Left colon (tissue), 2 donors: ENCODE results near the gene CD59. TPM values are rescaled to one million over a fixed set of nuclear protein-coding genes. Genes with fewer than 3 reads are reported as not detected.
"Not testable (repeated sequence)": the region's sequence is repeated elsewhere in the genome, so short reads cannot be mapped to it uniquely, and the experiment has no call there.

ENCODE experiments used
- ATAC-seq: fragments of 200-7000 bp; cut with Tn5 transposase; one replicate; pipeline ENCODE4 v1.9.1; 2020; ENCODE audit warnings: mild to moderate bottlenecking, moderate library complexity
- DNase-seq, 2 donors: peaks; one replicate each; pipeline ENCODE4 v3.0.0-alpha.2; 2020
- intact Hi-C, 2 donors: fragments of 100-400 bp; cut with DNase I in 1 of 2; cut with micrococcal nuclease in 1 of 2; formaldehyde crosslinking; loops; one replicate each; pipeline versions ENCODE4 v1.11.2 to v1.14.0; 2022; cut with DNase I, micrococcal nuclease
- total RNA-seq, 2 donors: library from RNA; stranded (reverse); fragmentation: NEBNext Ultra II Directional; extraction: Animal tissue kit (Norgen Biotek cat#: 25700); gene quantifications; one replicate each; pipeline ENCODE4 v1.2.1, GENCODE V29; 2021
- donor health status: DM: no; HTN: no; CAD: no.
- donor health status: DM: yes; HTN: yes; CAD: no.

The CD59 gene
- total RNA-seq, 2 donors from 2014 or later = 271 to 585 TPM

DNA sequence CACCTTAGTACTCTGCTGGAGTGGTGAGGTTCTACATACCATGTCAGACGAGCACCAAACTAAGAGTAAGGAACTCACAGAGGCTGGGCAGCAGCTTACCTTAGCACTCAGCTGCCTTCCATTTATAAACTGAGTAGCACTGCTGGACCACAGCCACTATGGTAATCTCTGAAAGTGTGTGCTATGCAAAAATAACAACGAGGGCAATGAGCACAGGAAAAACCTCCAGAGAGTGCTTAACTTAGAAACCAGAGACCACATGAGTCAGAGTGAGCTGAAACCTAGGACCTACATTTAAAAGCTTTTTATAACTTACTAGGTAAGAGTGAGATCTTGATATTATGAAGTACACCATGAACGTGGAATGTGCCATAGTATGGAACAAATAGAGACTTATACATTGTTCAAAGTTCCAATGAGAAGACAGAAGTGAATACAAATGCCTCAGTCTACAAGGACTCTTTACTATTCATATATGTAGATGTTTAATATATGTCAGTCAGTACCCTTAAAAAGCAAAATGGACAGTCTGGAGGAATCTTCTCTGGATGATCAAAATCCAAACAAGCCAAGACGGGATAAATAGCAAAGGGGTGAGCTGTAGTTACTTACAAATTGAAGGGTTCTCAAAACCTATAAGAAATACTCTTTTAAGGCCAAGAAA is 17.2 kb upstream of the CD59 start:
- ATAC-seq (no peak), DNase-seq (no peak)
- intact Hi-C loops = no loop called here

DNA sequence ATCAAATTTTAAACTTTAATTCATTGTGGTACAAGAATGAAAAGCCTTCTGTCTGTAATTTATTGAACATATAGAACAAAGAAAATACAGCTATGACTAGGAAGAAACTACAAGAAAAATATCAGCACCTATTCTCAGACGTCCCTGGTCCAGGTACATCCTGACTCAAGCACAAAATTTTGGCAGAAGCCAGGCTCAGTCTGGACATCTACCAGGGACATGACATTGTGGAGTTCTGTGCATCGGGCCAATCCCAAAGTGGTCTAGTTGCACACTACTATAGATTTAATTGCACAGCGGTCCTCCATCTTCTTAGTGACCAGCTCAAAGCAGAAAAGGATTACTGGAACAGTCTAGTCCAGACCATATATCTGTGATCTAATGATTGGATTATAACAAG is 15.7 kb upstream of the CD59 start:
- DNase-seq (no peak), ATAC-seq (no peak)
- intact Hi-C loops = no loop called here

DNA sequence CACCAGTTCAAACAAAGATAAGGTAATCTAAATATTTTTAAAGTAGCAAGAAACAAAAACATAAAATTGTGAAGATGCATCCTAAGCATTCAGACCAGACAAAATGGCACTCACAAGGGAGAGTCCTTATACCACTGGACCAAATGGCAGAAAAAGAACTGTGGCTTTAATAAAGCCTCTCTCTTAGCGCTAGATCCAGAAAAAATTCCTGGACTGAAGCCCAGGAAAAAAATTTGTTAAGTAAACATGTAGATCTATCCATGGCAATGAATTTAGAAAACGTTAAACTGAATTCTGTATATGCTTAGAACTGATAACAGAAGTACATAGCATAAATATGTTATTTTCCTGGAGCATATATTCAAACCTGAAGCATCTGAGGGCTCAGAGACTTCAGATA is 11.8 kb upstream of the CD59 start:
- intact Hi-C loops = loop anchor here in 1 of 2 donors (5.0 to 10.0 kb wide), 2 partner anchors 203 to 396 kb away; no protein-coding TSS in a partner anchor
- no peak for ATAC-seq
- no peak for DNase-seq

DNA sequence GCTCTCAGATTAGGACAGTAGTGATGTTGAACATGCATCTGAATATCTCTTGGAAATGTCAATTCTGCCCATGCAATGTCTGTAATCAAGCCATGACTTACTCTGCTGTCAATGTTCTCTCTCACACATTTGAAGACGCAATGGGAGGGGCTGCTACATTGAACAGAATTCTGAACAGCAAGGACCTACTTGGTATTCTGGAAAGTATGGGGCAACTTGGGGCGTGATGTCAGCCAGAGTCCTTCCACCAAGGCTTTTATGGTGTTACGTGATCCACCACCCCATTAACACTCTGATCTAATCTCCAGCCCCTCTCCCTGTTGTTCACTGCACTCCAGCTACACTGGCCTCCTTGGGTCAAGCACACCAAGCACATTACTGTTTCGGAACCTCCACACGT is 7.1 kb upstream of the CD59 start:
- DNase-seq (no peak), ATAC-seq (no peak)
- intact Hi-C loops = loop anchor here in 1 of 2 donors (5.0 to 10.0 kb wide), 2 partner anchors 198 to 381 kb away; no protein-coding TSS in a partner anchor

DNA sequence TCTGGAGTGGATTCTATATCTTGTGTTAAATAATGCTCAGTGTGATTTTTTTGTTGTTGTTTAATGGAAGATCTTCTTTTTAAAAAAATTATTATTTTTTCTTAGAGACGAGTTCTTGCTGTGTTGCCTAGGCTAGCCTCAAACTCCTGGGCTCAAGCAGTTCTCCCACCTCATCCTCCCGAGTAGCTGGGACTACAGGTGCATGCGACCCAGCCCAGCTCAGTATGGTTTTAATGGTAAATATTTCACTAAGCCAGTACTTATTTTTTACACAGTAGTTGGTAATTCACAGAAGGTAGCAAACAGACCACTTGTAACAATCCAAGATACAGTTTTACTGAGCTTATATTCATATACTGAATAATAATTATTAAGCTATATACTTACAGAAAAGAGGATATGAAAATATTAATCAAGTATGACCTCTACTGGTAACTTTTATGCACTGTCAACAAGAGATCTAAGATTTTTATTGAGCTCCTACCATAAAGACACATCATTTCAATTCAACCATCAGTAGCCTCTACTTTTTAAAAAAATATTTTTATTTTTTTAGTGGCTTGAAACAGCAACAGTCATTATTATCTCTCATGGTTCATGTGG is 6.1 kb upstream of the CD59 start:
- ATAC-seq (peak; percentile 70), DNase-seq (no peak)
- intact Hi-C loops = loop anchor here in 1 of 2 donors (5.0 to 10.0 kb wide), 2 partner anchors 198 to 380 kb away; no protein-coding TSS in a partner anchor

DNA sequence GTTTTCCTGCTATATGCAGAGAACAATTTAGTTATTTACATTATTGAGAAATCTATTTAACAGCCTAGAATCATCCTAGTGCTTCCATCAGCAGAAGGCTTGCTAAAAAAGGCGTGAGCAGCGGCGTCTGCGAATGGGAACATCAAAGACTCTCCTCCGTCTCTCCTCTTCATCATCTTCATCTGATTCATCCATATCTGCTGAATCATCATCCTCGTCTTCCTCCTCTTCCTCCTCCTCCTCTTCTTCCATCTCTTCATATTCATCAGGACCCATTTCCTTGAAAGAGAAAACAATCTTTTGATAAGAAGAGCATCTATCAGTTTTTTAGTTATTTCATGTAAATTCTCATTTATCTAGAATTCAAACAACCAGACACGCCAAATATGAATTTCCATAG is 5.6 kb upstream of the CD59 start:
- intact Hi-C loops = loop anchor here in 1 of 2 donors (5.0 to 10.0 kb wide), 2 partner anchors 197 to 380 kb away; no protein-coding TSS in a partner anchor
- ATAC-seq (no peak), DNase-seq (no peak)

DNA sequence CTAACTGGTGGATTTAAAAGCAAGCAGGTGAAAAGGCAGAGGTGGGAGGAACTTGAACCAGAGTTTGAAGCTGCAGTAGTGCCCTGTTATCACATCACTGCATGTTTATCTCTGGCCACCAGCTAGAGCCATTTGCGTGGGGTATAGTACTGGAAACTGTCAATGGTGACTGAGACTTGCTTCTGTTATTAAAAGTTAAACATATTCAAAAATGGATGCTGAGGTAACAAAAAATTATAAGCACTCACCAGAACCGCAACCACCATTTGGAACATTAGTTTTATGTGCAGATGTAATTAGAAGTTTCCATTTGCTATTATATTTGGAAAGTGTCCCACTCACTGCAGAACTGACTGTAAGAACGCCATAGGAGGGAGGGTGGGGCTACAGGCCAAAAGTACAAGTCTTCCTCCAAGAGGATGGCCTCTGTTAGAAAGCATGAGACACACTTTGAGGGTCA is 1.2 kb upstream of the CD59 start:
- intact Hi-C loops = loop anchor here in 1 of 2 donors (5.0 kb wide), 1 partner anchor 45 kb away; no protein-coding TSS in a partner anchor
- ATAC-seq = no peak
- DNase-seq = no peak

DNA sequence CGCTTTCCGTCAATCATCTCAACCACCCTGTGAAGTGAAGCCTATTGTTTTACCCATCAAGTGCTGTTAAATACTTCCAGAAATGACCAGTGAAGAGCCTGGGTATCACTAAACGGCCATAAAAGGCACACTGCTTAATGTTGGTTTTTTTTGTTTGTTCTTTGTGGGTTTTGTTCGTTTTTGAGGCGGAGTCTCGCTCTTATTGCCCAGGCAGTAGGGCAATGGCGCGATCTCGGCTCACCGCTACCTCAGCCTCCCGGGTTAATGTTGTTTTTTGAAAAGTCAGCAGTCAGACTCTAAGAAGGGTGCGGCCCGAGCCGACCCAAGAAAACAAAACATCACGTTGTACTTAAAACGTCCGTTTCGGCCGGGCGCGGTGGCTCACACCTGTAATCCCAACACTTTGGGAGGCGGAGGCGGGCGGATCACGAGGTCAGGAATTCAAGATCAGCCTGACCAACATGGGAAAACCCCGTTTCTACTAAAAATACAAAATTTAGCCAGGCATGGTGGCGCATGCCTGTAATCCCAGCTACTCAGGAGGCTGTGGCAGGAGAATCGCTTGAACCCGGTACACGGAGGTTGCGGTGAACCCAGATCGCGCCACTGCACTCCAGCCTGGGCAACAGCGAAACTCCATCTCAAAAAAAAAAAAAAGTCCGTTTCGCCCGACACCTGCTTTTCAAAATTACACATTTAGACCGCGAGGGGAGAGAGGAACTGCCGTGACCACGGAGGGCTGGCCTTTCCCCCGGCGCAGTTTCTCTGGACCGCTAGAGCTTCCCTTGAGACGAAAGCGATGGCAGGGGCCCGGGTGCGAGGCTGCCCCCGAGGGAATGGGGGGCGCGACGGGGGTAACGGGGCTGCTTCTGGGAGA is 714 bp downstream of the CD59 start:
- DNase-seq (peak; percentile 52 to 71), ATAC-seq (peak; percentile 41)
- intact Hi-C loops = loop anchor here in 1 of 2 donors (5.0 kb wide), 1 partner anchor 43 kb away; no protein-coding TSS in a partner anchor

DNA sequence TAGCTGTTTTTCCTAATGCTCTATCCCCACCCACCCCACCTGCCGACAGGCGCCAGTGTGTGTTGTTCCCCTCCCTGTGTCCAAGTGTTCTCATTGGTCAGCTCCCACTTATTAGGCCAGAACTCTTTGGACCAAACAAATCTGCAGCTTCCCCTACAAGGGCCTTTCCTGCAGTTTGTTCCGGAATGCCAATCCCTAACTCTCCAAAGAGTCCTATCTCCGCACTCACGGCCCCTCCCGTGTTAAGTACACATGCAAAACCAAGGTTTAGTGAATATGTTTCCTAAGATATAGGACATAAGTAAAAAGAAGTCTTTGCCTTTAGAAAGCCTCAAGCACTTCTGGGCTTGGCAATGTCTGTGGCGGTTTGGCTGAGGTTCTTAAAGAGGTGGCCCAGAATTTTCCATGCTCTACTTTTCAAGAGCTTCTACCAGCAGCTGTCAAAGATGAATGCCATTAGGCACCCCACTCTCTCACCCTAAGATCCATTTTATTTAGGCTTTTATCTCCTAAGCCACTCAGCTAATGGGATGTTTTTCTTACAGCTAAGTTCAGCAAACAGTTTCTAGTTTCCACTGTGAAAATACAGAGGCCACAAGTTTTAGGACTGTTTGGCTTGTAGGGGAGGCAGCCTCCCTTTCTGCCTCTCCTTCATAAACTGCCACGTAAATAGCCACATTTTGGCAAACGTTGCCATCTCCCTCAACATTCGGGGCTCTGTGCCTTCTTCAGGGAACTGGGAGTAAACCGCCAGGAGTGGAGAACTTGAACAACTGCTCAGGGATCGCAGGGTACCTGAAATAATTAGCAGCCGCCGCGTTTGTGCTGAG is 1.6 kb downstream of the CD59 start:
- DNase-seq = peak; percentile 45 to 52
- intact Hi-C loops = loop anchor here in 1 of 2 donors (5.0 kb wide), 1 partner anchor 42 kb away; no protein-coding TSS in a partner anchor
- peak; percentile 38 for ATAC-seq

DNA sequence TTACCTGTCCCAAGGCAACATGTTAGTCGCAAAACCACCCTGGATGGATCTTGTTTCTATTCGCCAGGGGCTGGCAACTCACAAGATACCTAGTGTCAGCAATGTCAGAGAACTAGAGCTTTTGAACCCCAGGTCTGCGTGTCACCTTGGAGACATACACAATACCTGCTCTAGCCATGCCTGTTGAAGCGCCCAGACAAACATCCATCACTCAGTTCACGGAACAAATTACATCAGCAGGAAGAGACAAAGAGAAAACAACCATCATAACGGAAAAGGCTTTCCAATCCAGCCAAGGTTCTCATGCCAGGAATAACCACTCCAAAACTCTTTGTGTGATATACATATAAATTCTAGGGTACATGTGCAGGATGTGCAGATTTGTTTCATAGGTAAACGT is 2.2 kb downstream of the CD59 start:
- intact Hi-C loops = no loop called here
- no peak for ATAC-seq
- DNase-seq = no peak

DNA sequence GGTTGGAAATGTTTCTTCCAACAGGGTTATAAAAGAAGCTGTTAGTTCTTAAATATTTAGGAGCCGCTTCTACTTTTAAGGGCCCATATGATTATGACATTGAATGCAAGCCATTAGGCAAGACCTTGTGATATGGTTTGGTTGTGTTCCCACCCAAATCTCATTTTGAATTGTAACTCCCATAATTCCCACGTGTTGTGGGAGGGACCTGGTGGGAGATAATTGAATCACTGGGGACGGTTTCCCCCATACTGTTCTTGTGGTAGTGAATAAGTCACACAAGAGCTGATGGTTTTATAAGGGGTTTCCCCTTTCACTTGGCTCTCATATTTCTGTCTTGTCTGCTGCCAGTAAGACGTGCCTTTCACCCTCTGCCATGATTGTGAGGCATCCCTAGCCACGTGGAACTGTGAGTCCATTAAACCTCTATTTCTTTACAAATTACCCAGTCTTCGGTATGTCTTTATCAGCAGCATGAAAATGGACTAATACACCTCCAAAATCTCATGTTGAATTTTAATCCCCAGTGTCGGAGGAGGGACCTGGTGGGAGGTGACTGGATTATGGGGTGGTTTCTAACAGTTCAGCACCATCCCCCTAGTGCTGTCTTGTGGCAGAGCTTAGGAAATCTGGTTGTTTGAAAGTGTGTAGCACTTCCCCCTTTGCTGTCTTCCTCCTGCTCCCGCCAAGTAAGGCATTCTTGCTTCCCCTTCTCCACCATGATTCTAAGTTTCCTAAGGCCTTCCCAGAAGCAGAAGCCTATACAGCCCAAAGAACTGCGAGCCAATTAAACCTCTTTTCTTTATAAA is 4.3 kb downstream of the CD59 start:
- no peak for DNase-seq
- no peak for ATAC-seq

DNA sequence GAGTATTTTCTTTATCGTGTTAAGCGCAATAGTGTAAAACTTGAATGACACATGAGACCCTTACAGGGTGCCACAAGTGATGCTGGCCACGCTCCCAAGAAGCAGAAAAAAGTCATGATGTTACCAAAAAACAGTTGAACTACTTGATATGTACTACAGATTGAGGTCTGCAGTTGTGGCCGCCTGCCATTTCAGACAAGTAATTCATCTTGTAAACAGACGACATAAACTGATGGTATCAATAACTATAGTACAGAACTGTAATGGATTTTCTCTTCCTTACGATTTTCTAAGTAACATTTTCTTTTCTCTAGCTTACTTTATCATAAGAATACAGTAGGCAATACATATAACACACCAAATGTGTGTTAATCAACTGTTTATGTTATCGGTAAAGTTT is 5.5 kb downstream of the CD59 start:
- intact Hi-C loops = no loop called here

More for the DNA sequence above, 4.3 kb downstream of the CD59 start:
- intact Hi-C loops = no loop called here

DNA sequence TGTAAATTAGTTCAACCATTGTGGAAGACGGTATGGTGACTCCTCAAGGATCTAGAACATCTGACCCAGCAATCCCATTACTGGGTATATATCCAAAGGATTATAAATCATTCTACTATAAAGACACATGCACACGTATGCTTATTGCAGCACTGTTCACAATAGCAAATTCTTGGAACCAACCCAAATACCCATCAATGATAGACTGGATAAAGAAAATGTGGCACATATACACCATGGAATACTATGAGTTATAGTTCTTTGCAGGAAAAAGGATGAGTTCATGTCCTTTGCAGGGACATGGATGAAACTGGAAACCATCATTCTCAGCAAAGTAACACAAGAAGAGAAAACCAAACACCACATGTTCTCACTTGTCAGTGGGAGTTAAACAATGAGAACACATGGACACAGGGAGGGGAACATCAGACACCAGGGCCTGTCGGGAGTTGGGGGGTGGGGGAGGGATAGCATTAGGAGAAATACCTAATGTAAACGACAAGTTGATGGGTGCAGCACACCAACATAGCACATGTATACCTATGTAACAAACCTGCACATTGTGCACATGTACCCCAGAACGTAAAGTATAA is 7.1 kb downstream of the CD59 start:
- intact Hi-C loops, DNase-seq, ATAC-seq: not testable (repeated sequence)

More for the DNA sequence above, 5.5 kb downstream of the CD59 start:
- no peak for ATAC-seq
- no peak for DNase-seq

DNA sequence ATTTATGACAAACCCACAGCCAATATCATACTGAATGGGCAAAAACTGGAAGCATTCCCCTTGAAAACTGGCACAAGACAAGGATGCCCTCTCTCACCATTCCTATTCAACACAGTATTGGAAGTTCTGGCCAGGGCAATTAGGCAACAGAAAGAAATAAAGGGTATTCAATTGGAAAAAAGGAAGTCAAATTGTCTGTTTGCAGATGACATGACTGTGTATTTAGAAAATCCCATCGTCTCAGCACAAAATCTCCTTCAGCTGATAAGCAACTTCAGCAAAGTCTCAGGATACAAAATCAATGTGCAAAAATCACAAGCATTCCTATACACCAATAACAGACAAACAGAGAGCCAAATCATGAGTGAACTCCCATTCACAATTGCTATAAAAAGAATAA is 8.7 kb downstream of the CD59 start:
- intact Hi-C loops, DNase-seq, ATAC-seq: not testable (repeated sequence)

DNA sequence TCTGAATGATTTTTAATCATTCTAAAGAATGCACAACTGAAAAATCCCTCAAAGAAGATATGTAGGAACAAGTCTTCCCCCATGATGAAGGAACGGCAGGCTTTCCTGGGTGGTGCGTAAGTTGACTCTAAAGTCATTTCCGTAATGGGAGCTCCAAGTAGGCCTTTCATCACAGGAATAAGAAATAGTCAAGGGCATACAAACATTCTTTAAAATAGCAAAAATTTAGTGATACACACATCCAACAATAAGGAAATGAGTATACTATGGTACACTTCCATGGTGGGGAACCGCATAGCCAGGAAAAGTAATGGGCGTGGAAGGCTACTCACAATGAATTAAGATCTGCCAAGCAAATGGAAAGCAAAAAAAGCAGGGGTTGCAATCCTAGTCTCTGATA is 10.7 kb downstream of the CD59 start:
- no peak for ATAC-seq
- intact Hi-C loops = no loop called here
- DNase-seq = no peak

DNA sequence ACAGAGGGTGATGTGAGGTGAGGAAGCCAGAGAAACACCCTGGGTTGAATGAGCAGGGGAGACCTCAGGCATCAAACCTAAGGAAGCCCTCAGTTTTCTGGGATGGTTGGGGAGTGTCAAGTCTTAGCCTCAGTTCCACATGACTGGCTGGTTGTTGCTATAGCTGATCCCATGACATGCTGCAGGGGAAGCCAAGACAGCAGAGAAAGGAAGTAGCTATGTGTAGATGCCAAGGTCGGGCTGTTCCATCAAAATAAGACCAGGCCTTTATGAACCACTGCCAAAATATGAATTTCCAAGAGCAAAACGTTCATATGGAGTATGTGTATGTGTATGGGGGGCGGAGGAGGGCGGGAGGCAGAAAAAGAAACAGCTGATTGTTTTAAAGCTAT is 11.6 kb downstream of the CD59 start:
- ATAC-seq (peak; percentile 34), DNase-seq (no peak)
- intact Hi-C loops = no loop called here

DNA sequence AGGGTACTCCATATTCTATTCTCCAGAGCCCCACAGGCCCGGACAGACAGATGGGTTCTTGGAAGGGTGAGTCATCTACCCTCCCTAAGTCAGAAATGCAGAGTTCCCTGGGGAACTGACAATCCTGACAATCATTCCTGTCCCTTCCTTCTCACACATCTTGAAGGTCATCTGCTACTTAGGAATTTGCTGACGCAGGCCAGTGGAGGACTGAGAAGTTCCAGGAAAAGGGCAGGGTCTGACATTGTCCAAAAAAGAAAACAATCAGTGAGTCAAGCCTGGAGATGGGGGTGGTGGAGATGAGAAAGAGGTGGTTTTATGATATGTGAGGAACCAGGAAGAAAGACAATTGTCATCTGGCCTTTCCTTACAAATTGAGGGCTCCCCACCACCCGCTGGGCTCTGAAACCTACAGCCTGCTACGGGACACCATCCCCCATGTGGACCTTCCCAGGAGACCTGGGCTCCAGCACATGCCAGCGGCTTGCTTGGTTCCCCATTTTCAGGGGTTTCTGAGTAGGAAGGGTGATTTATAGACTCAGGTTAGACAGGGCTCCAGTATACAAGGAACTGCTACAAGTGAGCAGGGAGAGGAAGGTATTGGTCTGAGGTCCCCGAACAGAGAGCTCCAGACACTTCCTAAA is 12.9 kb downstream of the CD59 start:
- intact Hi-C loops = no loop called here
- DNase-seq = no peak
- ATAC-seq = peak; percentile 27
